CD4-positive, alpha-beta T cell treated with Interleukin-15 for 1 hour (primary cell): ENCODE measurements around the gene ODF2.
A peak's percentile ranks its signal among the peaks of the same experiment; 100 is the strongest.
"Not testable (repeated sequence)": the region's sequence is repeated elsewhere in the genome, so short reads cannot be mapped to it uniquely, and the experiment has no call there.

Experiments used
- DNase-seq: peaks from one replicate; pipeline ENCODE4 v3.0.0-alpha.2; 2020

Gene ODF2

GRCh38 chr9:128424268-128424780, 31.5 kb upstream of the ODF2 start:
- DNase-seq, result no peak

GRCh38 chr9:128428644-128429512, 26.9 kb upstream of the ODF2 start:
- no peak for DNase-seq

GRCh38 chr9:128429513-128430086, 26.2 kb upstream of the ODF2 start:
- DNase-seq, result no peak

GRCh38 chr9:128431207-128431606, 24.6 kb upstream of the ODF2 start:
- DNase-seq, result no peak

- no peak for DNase-seq
Measured at GRCh38 chr9:128434340-128434739, 21.5 kb upstream of the ODF2 start.

- DNase-seq, result no peak
Measured at GRCh38 chr9:128435611-128436010, 20.2 kb upstream of the ODF2 start.

DNA sequence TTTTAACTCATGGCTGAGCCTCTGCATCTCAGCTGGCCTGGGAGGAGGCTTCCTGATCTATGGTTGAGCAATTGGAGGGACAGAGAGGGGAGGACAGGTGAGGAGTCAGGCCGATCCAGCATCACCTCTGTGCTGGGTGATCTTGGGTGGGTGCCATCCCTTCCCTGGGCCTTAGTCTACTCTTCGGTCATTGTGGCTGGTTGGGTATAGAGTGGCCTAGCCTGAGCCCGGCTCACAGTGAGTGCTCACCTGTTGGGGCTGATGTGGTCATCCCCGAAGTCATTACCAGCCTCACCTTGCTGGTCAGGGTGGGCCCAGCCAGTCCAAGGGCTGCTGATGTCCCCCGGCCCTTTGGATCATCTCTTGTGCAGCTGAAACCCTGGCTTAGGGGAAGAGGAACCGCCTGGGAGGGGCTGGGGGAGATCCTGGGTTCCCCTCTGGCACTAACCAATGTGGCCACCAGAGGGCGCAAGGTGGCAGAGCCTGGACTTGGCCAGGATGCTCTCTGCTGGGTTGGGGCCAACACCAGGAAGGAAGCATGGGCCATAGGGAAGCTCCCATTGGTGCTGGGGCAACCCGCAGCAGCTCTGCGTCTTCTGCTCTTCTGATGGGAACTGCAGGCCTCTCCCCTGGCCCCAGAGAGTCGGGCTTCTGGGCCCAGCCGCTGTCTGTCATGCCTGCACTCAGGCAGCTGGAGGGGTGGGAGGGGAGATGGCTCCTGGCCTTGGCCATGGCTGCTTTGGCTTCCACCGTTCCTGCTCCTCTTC, 17.3 kb upstream of the ODF2 start:
- peak; percentile 73 for DNase-seq

GRCh38 chr9:128439273-128439672, 16.5 kb upstream of the ODF2 start:
- DNase-seq, result no peak

DNA sequence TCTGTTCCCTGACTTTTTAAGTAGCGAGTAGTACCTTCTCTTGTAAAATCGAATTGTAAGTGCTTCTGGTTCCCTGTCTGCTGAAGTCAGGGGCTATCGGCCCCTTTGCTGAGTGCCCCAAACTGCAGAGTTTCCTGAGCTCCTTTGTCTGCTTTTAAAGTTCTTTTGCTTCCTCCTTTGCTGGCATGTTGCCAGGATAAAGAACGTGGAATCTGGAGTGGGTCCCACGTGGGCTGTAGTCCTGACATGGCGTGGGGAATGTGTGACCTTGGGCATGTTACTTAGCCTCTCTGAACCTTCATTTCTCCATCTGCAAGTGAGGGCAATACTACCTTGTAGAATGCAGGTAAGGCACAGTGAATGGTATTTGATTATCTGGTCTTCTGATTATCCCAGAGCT, 13.7 kb upstream of the ODF2 start:
- DNase-seq, result no peak

GRCh38 chr9:128446505-128446904, 9.3 kb upstream of the ODF2 start:
- DNase-seq, result not testable (repeated sequence)

GRCh38 chr9:128448746-128449145, 7.1 kb upstream of the ODF2 start:
- no peak for DNase-seq

DNA sequence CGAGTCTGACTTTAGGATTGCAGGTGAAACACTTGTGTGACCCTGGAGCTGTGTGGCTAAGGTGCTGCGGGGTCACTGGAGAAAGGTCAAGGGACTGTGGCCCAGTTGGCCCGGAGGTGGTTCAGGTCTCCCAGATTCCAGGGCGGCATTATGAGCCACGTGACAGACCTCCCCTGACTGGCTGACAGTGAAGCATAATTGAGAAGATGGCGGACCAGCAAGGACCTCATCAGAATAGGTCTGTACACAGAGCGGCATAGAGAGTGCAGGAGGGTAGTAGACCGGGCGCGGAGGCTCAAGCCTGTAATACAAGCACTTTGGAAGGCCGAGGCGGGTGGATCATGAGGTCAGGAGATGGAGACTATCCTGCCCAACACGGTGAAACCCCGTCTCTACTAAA, 815 bp upstream of the ODF2 start:
- no peak for DNase-seq

DNA sequence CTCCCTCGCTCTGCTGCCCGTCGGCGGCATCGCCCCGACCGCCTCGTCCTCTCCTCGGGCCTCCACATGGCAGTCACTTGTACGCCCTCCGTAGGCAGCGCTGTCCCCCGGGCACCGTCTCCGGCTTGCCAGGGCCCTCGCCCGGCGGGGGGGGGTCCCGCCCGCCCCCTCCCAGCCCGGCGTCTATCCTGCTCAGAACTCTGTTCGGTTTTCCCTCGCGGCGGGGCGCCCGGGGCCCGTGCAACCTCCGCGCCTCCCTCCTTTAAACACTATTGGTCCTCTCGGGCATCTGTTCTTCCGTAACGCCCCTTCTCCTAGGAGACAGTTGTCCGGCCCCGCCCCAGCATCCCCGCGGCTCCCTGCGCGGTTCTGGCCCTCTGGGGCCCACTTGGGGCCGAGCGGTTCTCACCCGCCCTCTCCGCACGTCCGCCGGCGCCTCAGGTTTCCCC, 831 bp downstream of the ODF2 start:
- DNase-seq, result peak; percentile 68

DNA sequence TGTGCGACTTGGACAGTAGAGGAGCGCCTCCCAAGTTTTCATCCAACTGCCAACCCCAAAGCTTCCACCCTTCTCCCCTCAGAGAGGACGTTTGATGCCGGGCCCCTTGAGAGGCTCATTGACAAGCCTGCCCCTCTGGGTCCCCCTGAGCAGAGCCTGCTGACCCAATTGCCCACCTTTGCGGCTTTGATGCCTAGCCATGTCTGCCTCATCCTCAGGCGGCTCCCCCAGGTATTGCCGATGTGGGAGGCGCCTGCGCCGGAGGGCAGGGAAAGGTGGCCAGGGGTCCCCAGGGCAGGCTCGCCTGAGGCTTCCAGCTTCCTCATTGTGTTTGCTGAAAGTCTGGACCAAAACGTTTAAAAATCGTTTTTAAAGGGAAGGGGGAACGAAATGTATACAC, 1.4 kb downstream of the ODF2 start:
- DNase-seq, result no peak

DNA sequence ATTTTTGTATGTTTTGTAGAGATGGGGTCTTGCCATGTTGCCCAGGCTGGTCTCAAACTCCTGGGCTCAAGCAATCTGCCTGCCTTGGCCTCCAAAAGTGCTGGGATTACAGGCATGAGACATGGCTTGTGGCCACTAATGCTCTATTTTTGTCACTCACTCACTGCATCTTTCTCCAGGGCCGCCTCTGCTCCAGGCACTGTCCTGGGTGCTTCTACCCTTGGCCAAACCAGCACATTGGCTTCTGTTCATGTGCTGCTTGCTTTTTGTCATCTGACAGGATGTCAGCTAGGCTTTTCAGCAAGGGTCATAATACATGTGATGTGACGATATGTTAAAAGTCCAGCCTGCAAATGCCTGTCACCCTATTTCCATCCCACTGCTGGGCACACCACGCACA, 3.2 kb downstream of the ODF2 start:
- no peak for DNase-seq

DNA sequence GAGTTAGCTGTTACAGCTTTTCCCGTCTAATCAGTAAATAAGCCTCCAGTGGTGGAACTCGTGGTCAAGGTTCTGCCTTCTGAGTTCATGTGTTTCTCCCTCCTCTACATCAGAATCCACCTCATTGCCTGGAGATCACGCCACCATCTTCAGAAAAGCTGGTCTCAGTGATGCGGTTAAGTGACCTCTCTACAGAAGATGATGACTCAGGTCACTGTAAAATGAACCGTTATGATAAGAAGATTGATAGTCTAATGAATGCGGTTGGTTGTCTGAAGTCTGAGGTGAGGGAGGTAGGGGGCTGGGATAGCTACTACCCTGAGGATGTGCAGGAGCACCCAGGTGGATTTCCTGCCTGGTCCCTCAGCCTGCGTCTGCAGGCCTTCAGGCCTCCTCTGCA, 13.3 kb downstream of the ODF2 start:
- DNase-seq, result no peak

DNA sequence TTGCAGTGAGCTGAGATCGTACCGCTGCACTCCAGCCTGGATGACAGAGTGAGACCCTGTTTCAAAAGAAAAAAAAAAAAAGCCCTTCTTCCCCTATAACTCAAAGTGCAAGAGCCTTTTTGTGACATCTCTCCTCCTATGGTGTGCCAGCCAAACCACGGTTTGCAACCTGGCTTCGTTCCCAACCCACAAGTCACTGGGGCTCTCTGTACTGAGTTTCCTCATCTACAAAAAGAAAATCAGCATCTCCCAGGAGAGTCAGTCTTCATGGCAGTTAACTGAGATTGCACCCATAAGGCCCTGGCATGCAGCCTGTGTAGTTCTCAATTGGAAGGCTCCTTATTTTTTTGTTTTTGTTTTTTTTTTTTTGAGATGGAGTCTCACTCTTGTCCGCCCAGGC, 14.8 kb downstream of the ODF2 start:
- no peak for DNase-seq

DNA sequence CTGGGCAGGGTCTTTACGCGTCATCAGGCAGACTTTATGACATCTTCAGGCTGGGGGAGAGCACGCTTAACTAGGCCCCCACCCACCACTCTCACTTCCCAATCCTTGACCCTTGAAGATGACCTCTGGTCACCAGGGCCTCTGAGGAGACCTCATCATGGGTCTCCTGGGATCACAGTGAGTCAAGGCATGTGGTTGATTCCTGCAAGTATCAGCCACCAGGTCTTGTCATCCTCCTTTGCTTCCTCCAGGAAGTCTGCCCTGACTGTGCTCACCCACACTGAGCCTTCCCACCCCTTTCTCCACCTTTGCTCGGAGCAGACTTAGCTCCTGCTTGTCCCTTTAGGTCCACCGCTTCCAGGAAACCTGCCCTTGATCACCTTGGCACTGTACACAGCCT, 17.3 kb downstream of the ODF2 start:
- DNase-seq, result no peak

- DNase-seq, result no peak
Measured at GRCh38 chr9:128475867-128476266, 20.1 kb downstream of the ODF2 start.

DNA sequence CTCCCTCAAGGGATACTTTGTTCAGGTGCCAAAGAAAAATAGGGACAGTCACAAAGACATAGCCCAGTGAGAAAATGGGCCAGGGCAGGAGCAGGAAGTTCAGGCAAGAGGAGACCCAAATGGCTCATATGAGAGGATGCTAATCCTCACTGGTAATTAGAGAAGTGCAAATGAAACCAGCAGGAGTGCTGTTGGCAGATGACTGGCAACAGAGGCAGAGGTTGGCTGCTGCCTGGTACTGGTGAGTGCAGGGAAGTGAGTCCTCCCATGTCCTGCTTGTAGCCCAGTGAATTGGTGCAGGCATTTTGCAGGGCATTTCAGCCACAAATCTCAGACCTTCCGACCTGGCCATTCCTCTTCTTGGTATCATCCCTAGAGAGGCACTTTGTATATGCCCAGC, 23.5 kb downstream of the ODF2 start:
- DNase-seq, result no peak

GRCh38 chr9:128481561-128481960, 25.8 kb downstream of the ODF2 start:
- DNase-seq, result no peak

- DNase-seq, result no peak
Measured at GRCh38 chr9:128482186-128482585, 26.4 kb downstream of the ODF2 start.

GRCh38 chr9:128484686-128485413, 29.0 kb downstream of the ODF2 start:
- DNase-seq, result no peak
